Chondrocyte (in vitro differentiated cells): ENCODE data around the gene KIAA2012. TPM values are rescaled to one million over a fixed set of nuclear protein-coding genes. Genes with fewer than 3 reads are reported as not detected.

ENCODE experiments used
- DNase-seq: peaks from one replicate; pipeline ENCODE4 v3.0.0; 2021; ENCODE audit warnings: mixed read lengths, low spot score
- H3K27ac Mint-ChIP-seq: one replicate; pipeline ENCODE4 v1.8.0; 2021; ENCODE audit warnings: mild to moderate bottlenecking, moderate library complexity, mixed read lengths; ENCODE audit not compliant: unreplicated experiment
- H3K27me3 Mint-ChIP-seq: 2 replicates; pipeline ENCODE4 v1.8.0; 2021; ENCODE audit warnings: low read depth, mixed read lengths
- H3K36me3 Mint-ChIP-seq: 2 replicates; pipeline ENCODE4 v1.8.0; 2021; ENCODE audit warnings: low read depth, mixed read lengths
- H3K4me1 Mint-ChIP-seq: 2 replicates; pipeline ENCODE4 v1.8.0; 2021; ENCODE audit warnings: low read depth, mild to moderate bottlenecking, mixed read lengths
- H3K4me3 Mint-ChIP-seq: one replicate; pipeline ENCODE4 v1.8.0; 2021; ENCODE audit warnings: mild to moderate bottlenecking, moderate library complexity, mixed read lengths; ENCODE audit not compliant: unreplicated experiment
- H3K9me3 Mint-ChIP-seq: 2 replicates; pipeline ENCODE4 v1.8.0; 2021; ENCODE audit warnings: low read depth, mixed read lengths
- CTCF ChIP-seq: fragments of 200-600 bp; sonication (generic); IDR thresholded peaks from 2 replicates; pipeline ENCODE4 v1.5.0; 2021; ENCODE audit warnings: antibody characterized with exemption, mild to moderate bottlenecking, moderate library complexity
- total RNA-seq: library from RNA; stranded (reverse); gene quantifications from 3 replicates; pipeline ENCODE4 v1.2.1, GENCODE V29; 2021

KIAA2012 gene
- total RNA-seq, 1 donor from 2014 or later = not detected

GRCh38 chr2:202038471-202039277 is 34.4 kb upstream of the KIAA2012 start:
- Mint-ChIP-seq H3K4me1 (no peaks in the 10 kb centered on the region), H3K9me3 (no peaks in the 10 kb centered on the region), H3K4me3 (peak overlapping the region; percentile 64), H3K27ac (peak overlapping the region; percentile 87), H3K27me3 (no peaks in the 10 kb centered on the region), H3K36me3 (peaks cover 1% of the 10 kb centered on the region)
- no peak for DNase-seq
- TF ChIP-seq CTCF = no peak

GRCh38 chr2:202039278-202040078 is 33.6 kb upstream of the KIAA2012 start:
- peak overlapping the region; percentile 64 for H3K4me3 Mint-ChIP-seq
- H3K27me3 Mint-ChIP-seq = no peaks in the 10 kb centered on the region
- H3K36me3 Mint-ChIP-seq = peaks cover 1% of the 10 kb centered on the region
- TF ChIP-seq CTCF = no peak
- H3K4me1 Mint-ChIP-seq = no peaks in the 10 kb centered on the region
- H3K27ac Mint-ChIP-seq = peak overlapping the region; percentile 87
- DNase-seq = no peak
- no peaks in the 10 kb centered on the region for H3K9me3 Mint-ChIP-seq

GRCh38 chr2:202040079-202040844 is 32.8 kb upstream of the KIAA2012 start:
- H3K9me3 Mint-ChIP-seq = no peaks in the 10 kb centered on the region
- no peak overlapping the region for H3K4me3 Mint-ChIP-seq
- H3K4me1 Mint-ChIP-seq = no peaks in the 10 kb centered on the region
- H3K36me3 Mint-ChIP-seq = peaks cover 1% of the 10 kb centered on the region
- TF ChIP-seq CTCF = no peak
- no peaks in the 10 kb centered on the region for H3K27me3 Mint-ChIP-seq
- H3K27ac Mint-ChIP-seq = peak overlapping the region; percentile 87
- no peak for DNase-seq

- Mint-ChIP-seq H3K36me3 (peaks cover 1% of the 10 kb centered on the region), H3K27me3 (no peaks in the 10 kb centered on the region), H3K27ac (no peak overlapping the region)
Measured at GRCh38 chr2:202042444-202042843, 30.6 kb upstream of the KIAA2012 start.

More at GRCh38 chr2:202042444-202042843, 30.6 kb upstream of the KIAA2012 start:
- Mint-ChIP-seq H3K9me3 (no peaks in the 10 kb centered on the region), H3K4me1 (no peaks in the 10 kb centered on the region), H3K4me3 (no peak overlapping the region)
- DNase-seq = no peak
- no peak for TF ChIP-seq CTCF
